Stimulated activated effector memory CD8-positive, alpha-beta T cell treated with anti-CD3 and anti-CD28 coated beads, Interleukin-12 subunit alpha, Interleukin-12 subunit beta, amount 100 ng/mL, for 72 hours (primary cell): ENCODE measurements around the gene NAALADL2.
"Not testable (repeated sequence)": the region's sequence is repeated elsewhere in the genome, so short reads cannot be mapped to it uniquely, and the experiment has no call there.

ENCODE experiments used
- ATAC-seq: fragments of 150-1000 bp; cut with Tn5 transposase; 2 replicates; pipeline ENCODE4 v1.10.0; 2021
- DNase-seq, 2 donors: peaks; one replicate each; pipeline ENCODE4 v3.0.0; 2021 to 2022; ENCODE audit warnings: low spot score in 2 of 2
- H3K27ac Mint-ChIP-seq: one replicate; pipeline ENCODE4 v1.8.0; 2022; ENCODE audit warnings: mild to moderate bottlenecking, mixed read lengths
- H3K36me3 Mint-ChIP-seq: one replicate; pipeline ENCODE4 v1.8.0; 2022; ENCODE audit warnings: mild to moderate bottlenecking, mixed read lengths
- H3K4me1 Mint-ChIP-seq: one replicate; pipeline ENCODE4 v1.8.0; 2022; ENCODE audit warnings: mixed read lengths
- H3K4me3 Mint-ChIP-seq: one replicate; pipeline ENCODE4 v1.8.0; 2022; ENCODE audit warnings: mild to moderate bottlenecking, mixed read lengths
- H3K9me3 Mint-ChIP-seq: one replicate; pipeline ENCODE4 v1.8.0; 2022; ENCODE audit warnings: mixed read lengths

NAALADL2 gene

DNA sequence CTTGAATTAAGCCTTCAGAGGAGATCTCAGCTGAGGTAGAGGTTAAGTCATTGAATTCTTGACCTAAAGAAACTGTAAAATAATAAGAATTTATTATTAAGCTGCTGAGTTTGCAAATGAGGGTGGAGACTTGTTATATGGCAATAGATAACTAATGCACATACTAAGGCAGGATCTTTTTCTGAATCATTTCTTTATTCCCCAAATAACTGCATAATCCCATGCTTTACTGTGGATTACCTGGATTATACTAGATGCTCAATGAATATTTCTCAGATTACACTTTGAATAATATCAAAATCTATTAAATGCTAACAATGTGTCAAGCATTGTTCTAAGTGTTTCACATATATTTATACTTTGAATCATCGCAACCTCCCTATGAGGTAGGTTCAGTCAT, 532.5 kb downstream of the NAALADL2 start:
- H3K4me1 Mint-ChIP-seq = no peaks in the 10 kb centered on the region
- H3K27ac Mint-ChIP-seq = no peak overlapping the region
- H3K36me3 Mint-ChIP-seq = no peaks in the 10 kb centered on the region
- DNase-seq (no peak), ATAC-seq (no peak)
- no peak overlapping the region for H3K4me3 Mint-ChIP-seq
- H3K9me3 Mint-ChIP-seq = peaks cover 13% of the 10 kb centered on the region

DNA sequence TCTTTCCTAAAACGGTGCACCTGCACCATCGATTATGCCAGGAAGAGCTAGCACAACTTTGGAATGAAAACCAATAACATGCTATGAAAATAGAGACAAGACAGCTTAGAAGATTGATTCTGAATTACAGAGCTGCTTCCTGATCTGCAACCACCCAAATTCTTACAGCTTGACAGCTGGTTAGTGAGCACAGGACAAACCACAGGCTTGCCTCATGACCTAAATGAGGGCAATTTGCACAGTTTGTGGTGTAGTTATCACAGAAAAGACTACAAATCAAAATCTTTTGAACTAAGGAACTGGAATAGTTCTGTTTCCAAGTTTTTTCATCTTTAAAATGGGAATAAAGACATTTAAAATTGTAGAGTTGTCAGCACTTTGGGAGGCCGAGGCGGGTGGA, 533.5 kb downstream of the NAALADL2 start:
- H3K4me1 Mint-ChIP-seq = no peaks in the 10 kb centered on the region
- H3K9me3 Mint-ChIP-seq = peaks cover 11% of the 10 kb centered on the region
- ATAC-seq = no peak
- no peaks in the 10 kb centered on the region for H3K36me3 Mint-ChIP-seq
- H3K27ac Mint-ChIP-seq = no peak overlapping the region
- DNase-seq = no peak
- no peak overlapping the region for H3K4me3 Mint-ChIP-seq

DNA sequence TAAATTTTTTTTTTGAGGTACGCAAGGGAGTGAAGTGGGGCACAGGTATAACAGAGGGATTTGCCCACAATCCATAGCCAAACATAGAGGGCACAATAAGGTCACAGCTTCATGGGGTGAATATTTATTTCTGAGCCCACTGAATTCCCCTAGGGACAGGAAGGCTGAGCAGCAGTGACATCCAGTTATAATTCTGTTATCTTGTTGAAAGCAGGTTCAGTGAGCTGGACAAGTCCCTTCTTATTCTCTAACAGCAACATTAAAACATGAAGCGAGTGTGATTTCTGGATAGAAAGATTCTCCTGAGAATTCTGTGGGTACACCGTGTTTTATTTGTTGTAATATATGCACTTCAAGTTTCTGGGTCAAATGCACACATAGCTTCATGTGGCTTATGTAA, 538.2 kb downstream of the NAALADL2 start:
- H3K36me3 Mint-ChIP-seq = no peaks in the 10 kb centered on the region
- DNase-seq (no peak), ATAC-seq (no peak)
- H3K27ac Mint-ChIP-seq = no peak overlapping the region
- H3K9me3 Mint-ChIP-seq = peaks cover 14% of the 10 kb centered on the region
- no peaks in the 10 kb centered on the region for H3K4me1 Mint-ChIP-seq
- no peak overlapping the region for H3K4me3 Mint-ChIP-seq

DNA sequence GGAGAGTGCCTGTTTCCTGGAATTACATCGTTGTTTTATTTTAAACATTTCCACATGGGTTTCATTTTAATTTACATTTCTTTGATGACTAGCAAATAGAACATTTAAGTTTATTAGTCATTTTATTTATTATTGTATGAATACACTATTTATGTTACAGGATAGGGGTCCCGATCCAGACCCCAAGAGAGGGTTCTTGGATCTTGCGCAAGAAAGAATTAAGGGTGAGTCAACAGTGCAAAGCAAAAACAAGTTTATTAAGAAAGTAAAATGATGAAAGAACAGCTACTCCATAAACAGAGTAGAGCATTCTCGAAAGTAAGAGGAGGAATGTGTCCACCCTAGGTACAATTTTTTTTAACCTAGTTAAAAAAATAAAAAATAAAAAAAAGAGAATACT, 539.5 kb downstream of the NAALADL2 start:
- Mint-ChIP-seq H3K9me3 (peaks cover 14% of the 10 kb centered on the region), H3K4me1 (no peaks in the 10 kb centered on the region), H3K36me3 (no peaks in the 10 kb centered on the region), H3K4me3 (no peak overlapping the region), H3K27ac (no peak overlapping the region)
- DNase-seq (no peak), ATAC-seq (no peak)

DNA sequence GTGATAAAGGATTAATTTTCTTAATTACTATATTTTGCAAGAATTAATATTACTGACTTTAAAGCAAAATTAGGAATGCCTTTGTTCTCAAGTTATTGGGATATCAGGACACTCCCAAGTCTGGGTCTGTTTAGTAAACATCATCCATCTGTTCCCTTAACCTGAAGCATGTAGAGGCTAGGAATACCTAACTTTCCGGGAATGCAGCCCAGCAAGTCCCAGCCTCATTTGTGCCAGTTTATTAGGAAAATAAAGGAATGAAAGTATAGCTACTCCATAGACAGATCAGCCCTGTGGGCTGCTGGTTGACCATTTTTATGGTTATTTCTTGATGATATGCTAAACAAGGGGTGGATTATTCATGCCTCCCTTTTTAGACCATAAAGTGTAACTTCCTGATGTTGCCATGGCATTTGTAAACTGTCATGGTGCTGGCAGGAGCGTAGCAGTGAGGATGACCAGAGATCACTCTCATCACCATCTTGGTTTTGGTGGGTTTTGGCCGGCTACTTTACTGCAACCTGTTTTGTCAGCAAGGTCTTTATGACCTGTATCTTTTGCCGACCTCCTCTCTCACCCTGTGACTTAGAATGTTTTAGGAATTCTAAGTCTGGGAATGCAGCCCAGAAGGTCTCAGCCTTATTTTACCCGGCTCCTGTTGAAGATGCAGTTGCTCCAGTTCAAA, 540.2 kb downstream of the NAALADL2 start:
- ATAC-seq (no peak), DNase-seq (no peak)
- Mint-ChIP-seq H3K9me3 (peaks cover 12% of the 10 kb centered on the region), H3K4me1 (no peaks in the 10 kb centered on the region), H3K27ac (no peak overlapping the region), H3K36me3 (no peaks in the 10 kb centered on the region), H3K4me3 (no peak overlapping the region)

DNA sequence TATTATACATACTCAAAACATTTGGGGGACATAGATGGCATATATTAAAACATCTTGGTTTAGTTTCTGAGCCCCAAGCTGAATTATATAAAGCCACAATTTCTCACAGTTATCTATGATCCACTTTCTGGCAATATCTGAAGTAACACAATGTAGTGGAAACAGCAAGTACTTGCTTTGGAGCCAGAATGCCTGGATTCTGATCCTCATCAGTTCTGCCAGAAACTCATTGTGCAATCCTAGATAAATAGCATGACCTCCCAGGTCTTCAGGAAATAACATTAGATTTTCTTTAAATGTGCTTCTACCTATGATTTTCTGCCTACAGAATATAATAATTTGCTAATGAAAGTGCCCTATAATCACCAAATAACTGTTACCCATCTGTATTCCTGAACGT, 544.9 kb downstream of the NAALADL2 start:
- Mint-ChIP-seq H3K36me3 (no peaks in the 10 kb centered on the region), H3K4me3 (no peak overlapping the region), H3K9me3 (peaks cover 7% of the 10 kb centered on the region), H3K4me1 (no peaks in the 10 kb centered on the region), H3K27ac (no peak overlapping the region)
- ATAC-seq (no peak), DNase-seq (no peak)

GRCh38 chr3:175404621-175405020, 545.5 kb downstream of the NAALADL2 start:
- peaks cover 7% of the 10 kb centered on the region for H3K9me3 Mint-ChIP-seq
- no peak overlapping the region for H3K27ac Mint-ChIP-seq
- no peak overlapping the region for H3K4me3 Mint-ChIP-seq
- ATAC-seq (no peak), DNase-seq (no peak)
- H3K36me3 Mint-ChIP-seq = no peaks in the 10 kb centered on the region
- H3K4me1 Mint-ChIP-seq = no peaks in the 10 kb centered on the region

GRCh38 chr3:175410251-175410650, 551.1 kb downstream of the NAALADL2 start:
- no peak overlapping the region for H3K4me3 Mint-ChIP-seq
- no peaks in the 10 kb centered on the region for H3K36me3 Mint-ChIP-seq
- DNase-seq (no peak), ATAC-seq (no peak)
- no peaks in the 10 kb centered on the region for H3K4me1 Mint-ChIP-seq
- H3K27ac Mint-ChIP-seq = no peak overlapping the region
- peaks cover 14% of the 10 kb centered on the region for H3K9me3 Mint-ChIP-seq

GRCh38 chr3:175411405-175411804, 552.3 kb downstream of the NAALADL2 start:
- no peaks in the 10 kb centered on the region for H3K36me3 Mint-ChIP-seq

DNA sequence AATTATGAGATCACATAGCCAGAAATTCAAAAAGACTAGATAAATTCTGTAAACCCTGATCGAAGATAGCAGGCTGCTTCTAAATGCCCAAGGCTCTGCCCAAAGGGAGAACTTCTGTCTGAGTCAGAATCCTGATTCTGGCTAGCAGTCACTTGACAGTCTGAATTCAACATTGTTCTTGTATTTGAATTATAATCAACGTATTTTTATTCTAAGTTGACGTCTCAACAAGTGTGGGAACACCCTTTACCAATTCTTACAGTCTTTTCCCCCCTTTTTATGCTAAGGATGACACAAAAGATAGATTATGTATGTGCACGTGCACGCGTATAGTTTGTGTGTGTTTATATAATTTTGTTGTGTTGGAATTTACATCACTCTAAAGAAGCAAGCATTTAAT, 552.8 kb downstream of the NAALADL2 start:
- Mint-ChIP-seq H3K27ac (no peak overlapping the region), H3K4me3 (no peak overlapping the region), H3K36me3 (no peaks in the 10 kb centered on the region), H3K4me1 (no peaks in the 10 kb centered on the region), H3K9me3 (peaks cover 14% of the 10 kb centered on the region)
- ATAC-seq = no peak
- no peak for DNase-seq

More at GRCh38 chr3:175411405-175411804, 552.3 kb downstream of the NAALADL2 start:
- Mint-ChIP-seq H3K9me3 (peaks cover 14% of the 10 kb centered on the region), H3K4me1 (no peaks in the 10 kb centered on the region), H3K27ac (no peak overlapping the region), H3K4me3 (no peak overlapping the region)
- no peak for ATAC-seq
- no peak for DNase-seq

DNA sequence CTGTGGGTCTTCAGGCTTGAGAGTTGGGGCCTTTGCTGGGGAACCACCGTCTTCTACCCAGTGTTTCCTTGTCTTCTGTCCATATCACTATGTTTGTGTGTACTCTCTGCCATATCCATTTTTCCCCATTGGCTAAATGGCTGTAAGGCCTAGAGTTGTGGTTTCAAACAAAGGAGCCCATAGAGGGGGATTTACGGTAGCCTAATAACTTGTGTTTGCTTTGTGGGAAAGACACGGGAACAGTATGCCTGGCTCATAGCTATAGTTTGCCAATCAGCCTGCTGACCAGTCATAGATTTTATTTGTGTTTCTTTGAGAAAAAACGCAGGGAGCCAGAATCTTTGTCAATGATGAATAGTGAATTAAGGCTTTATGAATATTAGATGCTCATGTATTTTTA, 554.8 kb downstream of the NAALADL2 start:
- no peak overlapping the region for H3K4me3 Mint-ChIP-seq
- no peak overlapping the region for H3K27ac Mint-ChIP-seq
- DNase-seq = no peak
- no peak for ATAC-seq
- H3K9me3 Mint-ChIP-seq = peaks cover 14% of the 10 kb centered on the region
- no peaks in the 10 kb centered on the region for H3K4me1 Mint-ChIP-seq
- H3K36me3 Mint-ChIP-seq = no peaks in the 10 kb centered on the region

DNA sequence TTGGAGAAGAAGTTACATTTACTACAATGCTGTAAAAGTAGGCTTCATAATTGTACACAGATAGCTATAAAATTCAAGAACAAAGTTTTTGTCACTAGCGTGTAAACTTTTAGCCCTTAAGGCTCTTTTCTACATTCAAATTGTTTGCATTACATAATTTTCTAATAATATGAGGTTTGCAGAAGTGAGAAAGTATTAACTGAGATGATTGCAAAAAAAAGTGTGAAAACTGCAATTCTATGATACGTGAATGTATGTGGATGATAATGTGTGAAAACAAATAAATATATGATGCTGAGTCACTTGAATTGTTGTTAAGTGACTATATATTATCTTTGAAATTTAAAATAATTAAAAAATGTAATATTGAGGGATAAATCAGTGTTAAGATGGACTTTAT, 557.5 kb downstream of the NAALADL2 start:
- ATAC-seq = no peak
- Mint-ChIP-seq H3K27ac (no peak overlapping the region), H3K9me3 (peaks cover 9% of the 10 kb centered on the region), H3K4me3 (no peak overlapping the region), H3K4me1 (no peaks in the 10 kb centered on the region), H3K36me3 (no peaks in the 10 kb centered on the region)
- no peak for DNase-seq

GRCh38 chr3:175417426-175417825, 558.3 kb downstream of the NAALADL2 start:
- Mint-ChIP-seq H3K4me1 (no peaks in the 10 kb centered on the region), H3K4me3 (no peak overlapping the region), H3K9me3 (peaks cover 11% of the 10 kb centered on the region), H3K36me3 (no peaks in the 10 kb centered on the region), H3K27ac (no peak overlapping the region)
- no peak for DNase-seq
- no peak for ATAC-seq

GRCh38 chr3:175421902-175422301, 562.8 kb downstream of the NAALADL2 start:
- Mint-ChIP-seq H3K9me3 (peaks cover 9% of the 10 kb centered on the region), H3K4me3 (no peak overlapping the region), H3K36me3 (no peaks in the 10 kb centered on the region), H3K27ac (no peak overlapping the region), H3K4me1 (no peaks in the 10 kb centered on the region)
- DNase-seq (no peak), ATAC-seq (no peak)

- ATAC-seq = no peak
- peaks cover 8% of the 10 kb centered on the region for H3K9me3 Mint-ChIP-seq
- no peak overlapping the region for H3K27ac Mint-ChIP-seq
- H3K4me1 Mint-ChIP-seq = no peaks in the 10 kb centered on the region
- DNase-seq = no peak
- no peak overlapping the region for H3K4me3 Mint-ChIP-seq
- no peaks in the 10 kb centered on the region for H3K36me3 Mint-ChIP-seq
Measured at GRCh38 chr3:175422744-175423143, 563.6 kb downstream of the NAALADL2 start.

DNA sequence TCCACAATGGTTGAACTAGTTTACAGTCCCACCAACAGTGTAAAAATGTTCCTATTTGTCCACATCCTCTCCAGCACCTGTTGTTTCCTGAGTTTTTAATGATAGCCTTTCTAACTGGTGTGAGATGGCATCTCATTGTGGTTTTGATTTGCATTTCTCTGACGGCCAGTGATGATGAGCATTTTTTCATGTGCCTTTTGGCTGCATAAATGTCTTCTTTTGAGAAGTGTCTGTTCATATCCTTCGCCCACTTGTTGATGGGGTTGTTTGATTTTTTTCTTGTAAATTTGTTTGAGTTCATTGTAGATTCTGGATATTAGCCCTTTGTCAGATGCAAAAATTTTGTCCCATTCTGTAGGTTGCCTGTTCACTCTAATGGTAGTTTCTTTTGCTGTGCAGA, 564.7 kb downstream of the NAALADL2 start:
- H3K4me3 Mint-ChIP-seq, H3K9me3 Mint-ChIP-seq, H3K27ac Mint-ChIP-seq, H3K4me1 Mint-ChIP-seq, H3K36me3 Mint-ChIP-seq, ATAC-seq, DNase-seq: not testable (repeated sequence)

DNA sequence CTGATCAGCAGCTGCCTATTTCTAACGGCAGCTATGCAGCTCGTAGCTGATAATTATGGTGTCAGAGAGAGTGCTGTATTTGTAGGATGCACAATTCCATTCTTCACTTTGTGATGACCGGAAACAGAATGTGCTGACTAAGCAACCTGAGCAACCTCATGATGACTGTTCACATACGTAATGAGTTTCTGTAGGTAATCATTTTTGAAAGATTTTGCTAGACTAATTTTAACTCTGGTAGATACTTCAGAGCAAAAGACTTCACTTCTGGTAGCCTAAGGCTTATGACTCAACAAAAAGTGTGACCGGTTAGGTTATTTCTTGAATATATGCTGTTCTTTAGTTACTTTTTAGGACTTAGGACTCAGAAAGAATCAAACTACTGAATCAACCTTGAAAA, 567.7 kb downstream of the NAALADL2 start:
- no peak for DNase-seq
- Mint-ChIP-seq H3K9me3 (peaks cover 2% of the 10 kb centered on the region), H3K27ac (no peak overlapping the region), H3K4me3 (no peak overlapping the region), H3K36me3 (no peaks in the 10 kb centered on the region), H3K4me1 (no peaks in the 10 kb centered on the region)
- ATAC-seq = no peak
